Common myeloid progenitor, CD34-positive (primary cell): ENCODE results near the gene LSAMP.

Source experiments
- CTCF ChIA-PET: fragments of 350-600 bp; sonication (Branson Sonifier 250); formaldehyde crosslinking; loops from one replicate; lab custom pipeline; 2021; ENCODE audit warnings: antibody characterized with exemption; lab: Charles Lee
- POLR2A ChIA-PET: fragments of 350-600 bp; sonication (Branson Sonifier 250); formaldehyde crosslinking; loops from one replicate; lab custom pipeline; 2021; ENCODE audit warnings: antibody characterized with exemption; lab: Charles Lee
- DNase-seq, 3 donors: peaks; one replicate each; pipeline versions ENCODE4 v3.0.0 to v3.0.0-alpha.2; 2013
- H3K27ac ChIP-seq, 2 experiments: 1 replicate in 1 of 2; 2 replicates in 1 of 2; pipeline ENCODE4 v1.7.0; 2013; ENCODE audit warnings: inconsistent platforms in 2 of 2, low read length in 2 of 2, mild to moderate bottlenecking in 2 of 2, low read depth in 1 of 2, moderate library complexity in 1 of 2; ENCODE audit not compliant: severe bottlenecking in 2 of 2, insufficient read depth in 1 of 2, poor library complexity in 1 of 2
- H3K27me3 ChIP-seq, 5 experiments: replicated peaks in 2 of 5; 1 replicate in 3 of 5; 2 replicates in 2 of 5; pipeline versions ENCODE4 v1.6.1 to v1.7.0; 2013; ENCODE audit warnings: low read length in 4 of 5, mild to moderate bottlenecking in 2 of 5, moderate library complexity in 2 of 5, inconsistent platforms in 1 of 5; ENCODE audit not compliant: insufficient read depth in 5 of 5, control insufficient read depth in 4 of 5
- H3K36me3 ChIP-seq, 4 experiments: 1 replicate in 2 of 4; 2 replicates in 2 of 4; pipeline versions ENCODE4 v1.6.1 to v1.7.0; 2013; ENCODE audit warnings: low read length in 3 of 4, control low read depth in 1 of 4, mild to moderate bottlenecking in 1 of 4; ENCODE audit not compliant: control insufficient read depth in 4 of 4, insufficient read depth in 4 of 4
- H3K4me1 ChIP-seq, 4 experiments: 1 replicate in 3 of 4; 2 replicates in 1 of 4; pipeline versions ENCODE4 v1.6.1 to v1.7.1; 2013; ENCODE audit warnings: low read length in 3 of 4, mild to moderate bottlenecking in 3 of 4, control low read depth in 1 of 4, inconsistent platforms in 1 of 4, moderate library complexity in 1 of 4; ENCODE audit not compliant: control insufficient read depth in 4 of 4, insufficient read depth in 4 of 4; ENCODE audit errors: control extremely low read depth in 1 of 4
- H3K4me3 ChIP-seq, 7 experiments: 1 replicate in 4 of 7; 2 replicates in 3 of 7; pipeline versions ENCODE4 v1.5.1 to v1.7.0; 2013; ENCODE audit warnings: mild to moderate bottlenecking in 7 of 7, low read length in 6 of 7, moderate library complexity in 6 of 7, inconsistent platforms in 2 of 7, low read depth in 2 of 7, control low read depth in 1 of 7; ENCODE audit not compliant: insufficient read depth in 4 of 7, control insufficient read depth in 1 of 7; ENCODE audit errors: extremely low read depth in 1 of 7
- H3K9me3 ChIP-seq, 5 experiments: 1 replicate in 4 of 5; 2 replicates in 1 of 5; pipeline versions ENCODE4 v1.6.1 to v1.7.1; 2013; ENCODE audit warnings: low read length in 4 of 5, mild to moderate bottlenecking in 2 of 5, inconsistent platforms in 1 of 5, low read depth in 1 of 5, moderate library complexity in 1 of 5; ENCODE audit not compliant: control insufficient read depth in 4 of 5, insufficient read depth in 2 of 5; ENCODE audit errors: control extremely low read depth in 1 of 5
- WGBS: methylation state at CpG from one replicate; pipeline ENCODE4 v1.1.5; 2013; ENCODE audit not compliant: insufficient coverage; 5-methylcytosine and 5-hydroxymethylcytosine counted together

Gene LSAMP

GRCh38 chr3:116280130-116280740 is 165.1 kb downstream of the LSAMP start:
- ChIA-PET POLR2A (no interaction called here), CTCF (no interaction called here)
- H3K4me1 ChIP-seq = no peaks in the 10 kb centered on the region
- H3K27me3 ChIP-seq = no peaks in the 10 kb centered on the region
- H3K27ac ChIP-seq = no peak overlapping the region
- H3K4me3 ChIP-seq = no peak overlapping the region
- DNase-seq = no peak
- H3K9me3 ChIP-seq = no peaks in the 10 kb centered on the region
- WGBS = 89% methylated on average over 4 of the region's 5 CpGs
- H3K36me3 ChIP-seq = no peaks in the 10 kb centered on the region

- Histone ChIP-seq H3K4me3 (no peak overlapping the region), H3K27ac (no peak overlapping the region), H3K27me3 (no peaks in the 10 kb centered on the region), H3K4me1 (no peaks in the 10 kb centered on the region), H3K36me3 (no peaks in the 10 kb centered on the region), H3K9me3 (no peaks in the 10 kb centered on the region)
- ChIA-PET CTCF (no interaction called here), POLR2A (no interaction called here)
- DNase-seq = no peak
- 81% methylated on average over 3 of the region's 3 CpGs for WGBS
Measured at GRCh38 chr3:116276675-116277074, 168.6 kb downstream of the LSAMP start.

- no CpG with 5 or more reads among the region's 2 CpGs for WGBS
- CTCF ChIA-PET = no interaction called here
- no peak overlapping the region for H3K27ac ChIP-seq
- H3K36me3 ChIP-seq = no peaks in the 10 kb centered on the region
- H3K9me3 ChIP-seq = no peaks in the 10 kb centered on the region
- H3K27me3 ChIP-seq = no peaks in the 10 kb centered on the region
- POLR2A ChIA-PET = no interaction called here
- no peak for DNase-seq
- no peaks in the 10 kb centered on the region for H3K4me1 ChIP-seq
- H3K4me3 ChIP-seq = no peak overlapping the region
Measured at GRCh38 chr3:116270056-116270455, 175.2 kb downstream of the LSAMP start.

- DNase-seq = no peak
- WGBS = 100% methylated on average over 1 of the region's 1 CpG
- POLR2A ChIA-PET = no interaction called here
Measured at GRCh38 chr3:116267116-116267515, 178.2 kb downstream of the LSAMP start.

GRCh38 chr3:116265976-116266584 is 179.2 kb downstream of the LSAMP start:
- no peaks in the 10 kb centered on the region for H3K36me3 ChIP-seq
- H3K27me3 ChIP-seq = no peaks in the 10 kb centered on the region
- ChIA-PET POLR2A (no interaction called here), CTCF (no interaction called here)
- H3K27ac ChIP-seq = no peak overlapping the region
- H3K4me1 ChIP-seq = no peaks in the 10 kb centered on the region
- no peaks in the 10 kb centered on the region for H3K9me3 ChIP-seq
- no peak for DNase-seq
- H3K4me3 ChIP-seq = no peak overlapping the region
- WGBS = no CpG with 5 or more reads among the region's 1 CpG

More at GRCh38 chr3:116267116-116267515, 178.2 kb downstream of the LSAMP start:
- Histone ChIP-seq H3K27ac (no peak overlapping the region), H3K4me3 (no peak overlapping the region), H3K9me3 (no peaks in the 10 kb centered on the region), H3K4me1 (no peaks in the 10 kb centered on the region), H3K27me3 (no peaks in the 10 kb centered on the region), H3K36me3 (no peaks in the 10 kb centered on the region)
- CTCF ChIA-PET = no interaction called here

- no peak overlapping the region for H3K27ac ChIP-seq
- ChIA-PET POLR2A (no interaction called here), CTCF (interaction anchor here (1.4 kb wide), 1 partner anchor 26 kb away, joined by 3 read pairs; no protein-coding TSS in a partner anchor)
- no peaks in the 10 kb centered on the region for H3K9me3 ChIP-seq
- 93% methylated on average over 6 of the region's 8 CpGs for WGBS
- H3K4me3 ChIP-seq = no peak overlapping the region
- no peaks in the 10 kb centered on the region for H3K27me3 ChIP-seq
- DNase-seq = no peak
- H3K4me1 ChIP-seq = no peaks in the 10 kb centered on the region
- no peaks in the 10 kb centered on the region for H3K36me3 ChIP-seq
Measured at GRCh38 chr3:116265320-116265695, 180.0 kb downstream of the LSAMP start.

GRCh38 chr3:116264546-116265319 is 180.6 kb downstream of the LSAMP start:
- POLR2A ChIA-PET = interaction anchor here (0.9 kb wide), 1 partner anchor 9 kb away, joined by 3 read pairs; no protein-coding TSS in a partner anchor
- no peaks in the 10 kb centered on the region for H3K4me1 ChIP-seq
- CTCF ChIA-PET = interaction anchor here (1.4 kb wide), 1 partner anchor 27 kb away, joined by 3 read pairs; no protein-coding TSS in a partner anchor

More at GRCh38 chr3:116264546-116265319, 180.6 kb downstream of the LSAMP start:
- H3K27me3 ChIP-seq = no peaks in the 10 kb centered on the region
- H3K4me3 ChIP-seq = no peak overlapping the region
- 100% methylated on average over 1 of the region's 4 CpGs for WGBS
- H3K27ac ChIP-seq = no peak overlapping the region
- no peaks in the 10 kb centered on the region for H3K36me3 ChIP-seq
- no peak for DNase-seq
- H3K9me3 ChIP-seq = no peaks in the 10 kb centered on the region
